Thyroid gland (tissue), 4 donors: ENCODE data around the gene SUPT3H.

Source experiments
- CTCF ChIP-seq, 6 experiments: fragments of 200-600 bp in 3 of 6; fragments of 450-650 bp in 3 of 6; sonication (generic) in 3 of 6; IDR thresholded peaks; one replicate each; pipeline ENCODE4 v1.5.1; 2016 to 2019; ENCODE audit warnings: antibody characterized with exemption in 6 of 6, mild to moderate bottlenecking in 2 of 6, inconsistent platforms in 1 of 6, moderate library complexity in 1 of 6
- POLR2A ChIP-seq, 2 donors: fragments of 450-650 bp; IDR thresholded peaks; one replicate each; pipeline ENCODE4 v1.6.1; 2017; ENCODE audit warnings: antibody characterized with exemption in 2 of 2, mild to moderate bottlenecking in 2 of 2, moderate library complexity in 1 of 2

DNA sequence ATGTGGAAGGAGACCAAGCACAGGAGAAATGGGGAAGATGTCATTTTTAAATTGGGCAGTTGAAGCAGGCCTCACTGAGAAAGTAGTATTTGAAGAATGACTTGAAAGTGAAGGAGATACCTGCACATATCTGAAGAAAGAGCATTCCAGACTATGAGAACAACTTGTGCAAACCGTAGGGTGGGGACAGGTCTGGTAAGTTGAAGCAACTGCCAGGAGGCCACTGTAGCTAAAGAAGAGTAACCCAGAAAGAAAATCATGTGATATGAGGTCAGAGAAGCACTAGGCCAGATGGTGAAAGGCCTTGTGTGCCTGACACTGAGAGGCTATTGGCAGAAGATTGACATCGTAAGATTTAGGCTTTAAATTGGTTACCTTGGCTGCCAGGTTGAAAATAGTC lies 4.7 kb upstream of the SUPT3H start:
- TF ChIP-seq CTCF (IDR thresholded peaks at IDR 0.05) (no peak), POLR2A (IDR thresholded peaks at IDR 0.05) (no peak)
